Vagina (tissue), 2 donors: ENCODE measurements around the gene SIVA1. TPM values are rescaled to one million over a fixed set of nuclear protein-coding genes. Genes with fewer than 3 reads are reported as not detected.

Source experiments
- DNase-seq, 2 donors: peaks; one replicate each; pipeline ENCODE4 v3.0.0-alpha.2; 2017; ENCODE audit errors: extremely low spot score in 2 of 2
- H3K27ac ChIP-seq: fragments of 200-600 bp; sonication (generic); one replicate; pipeline ENCODE4 v1.5.1; 2019
- H3K27me3 ChIP-seq: fragments of 200-600 bp; sonication (generic); one replicate; pipeline ENCODE4 v1.5.1; 2019
- H3K36me3 ChIP-seq, 2 donors: fragments of 200-600 bp; sonication (generic); one replicate each; pipeline ENCODE4 v1.5.1; 2017 to 2019
- H3K4me1 ChIP-seq: fragments of 200-600 bp; sonication (generic); one replicate; pipeline ENCODE4 v1.5.1; 2019
- H3K4me3 ChIP-seq, 2 donors: fragments of 200-600 bp; sonication (generic); 1 replicate in 1 of 2; 2 replicates in 1 of 2; pipeline ENCODE4 v1.5.1; 2016 to 2019
- H3K9me3 ChIP-seq: fragments of 200-600 bp; sonication (generic); one replicate; pipeline ENCODE4 v1.5.1; 2019
- POLR2A ChIP-seq, 2 donors: fragments of 450-650 bp; IDR thresholded peaks; one replicate each; pipeline ENCODE4 v1.6.1; 2017; ENCODE audit warnings: antibody characterized with exemption in 2 of 2, mild to moderate bottlenecking in 2 of 2, moderate library complexity in 2 of 2
- POLR2AphosphoS5 ChIP-seq, 2 donors: sonication (generic); formaldehyde crosslinking; IDR thresholded peaks; one replicate each; pipeline ENCODE4 v1.9.0; 2017; ENCODE audit warnings: antibody characterized with exemption in 2 of 2, mild to moderate bottlenecking in 2 of 2, low read depth in 1 of 2; ENCODE audit not compliant: insufficient read depth in 1 of 2
- intact Hi-C: fragments of 100-400 bp; cut with DNase I; formaldehyde crosslinking; loops from one replicate; pipeline ENCODE4 v1.15.1; 2023
- total RNA-seq: library from RNA; depleted of rRNA; stranded (reverse); fragments of >200 nt; gene quantifications from one replicate; pipeline ENCODE4 v1.2.3, GENCODE V29; 2016
- TF ChIP-seq, protein P1 (sequence below), 3 experiments: fragments of 450-650 bp in 2 of 3; fragments of 200-600 bp in 1 of 3; sonication (generic) in 1 of 3; IDR thresholded peaks; one replicate each; pipeline ENCODE4 v1.5.1; 2017 to 2019; ENCODE audit warnings: antibody characterized with exemption in 3 of 3, mild to moderate bottlenecking in 2 of 3, moderate library complexity in 2 of 3

SIVA1 gene
- total RNA-seq, 1 donor from 2014 or later: 284 TPM

DNA sequence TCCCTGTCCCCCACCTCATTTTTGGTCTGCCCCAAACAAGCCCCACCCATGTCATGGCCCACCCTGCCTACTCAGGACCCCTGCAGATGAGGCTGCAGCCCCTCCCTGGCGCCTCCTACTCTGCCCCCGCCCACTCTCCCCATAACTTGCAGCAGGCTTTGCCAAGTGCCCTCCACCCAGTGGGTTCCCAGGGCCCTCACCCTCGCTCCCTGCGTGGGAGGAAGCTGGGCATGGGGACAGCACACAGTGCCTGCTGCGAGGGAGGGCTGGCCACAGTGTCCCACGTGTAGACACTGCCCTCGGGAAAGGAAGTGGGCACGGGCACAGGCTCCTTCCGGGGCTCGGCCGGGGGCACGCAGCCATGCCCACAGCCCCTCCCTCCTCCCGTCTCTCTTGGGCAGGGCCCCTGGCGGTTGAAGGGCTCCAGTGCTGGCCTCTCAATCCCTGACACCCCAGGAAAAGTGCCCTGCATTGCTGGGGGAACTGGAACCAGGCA is 33.2 kb downstream of the SIVA1 start:
- no peaks in the 10 kb centered on the region for H3K27me3 ChIP-seq
- intact Hi-C loops: no loop called here
- H3K4me3 ChIP-seq: no peak overlapping the region
- peaks cover 0 to 9% of the 10 kb centered on the region in 2 donors for H3K36me3 ChIP-seq
- H3K27ac ChIP-seq: no peak overlapping the region
- H3K9me3 ChIP-seq: no peaks in the 10 kb centered on the region
- peaks cover 50% of the 10 kb centered on the region for H3K4me1 ChIP-seq
- no peak for DNase-seq
- no peak for TF ChIP-seq POLR2A (IDR thresholded peaks at IDR 0.05)
- no peak for TF ChIP-seq POLR2AphosphoS5 (IDR thresholded peaks at IDR 0.05; ENCODE audit: insufficient read depth in 1 of 2, low read depth in 1 of 2)
- TF ChIP-seq, protein P1, sequence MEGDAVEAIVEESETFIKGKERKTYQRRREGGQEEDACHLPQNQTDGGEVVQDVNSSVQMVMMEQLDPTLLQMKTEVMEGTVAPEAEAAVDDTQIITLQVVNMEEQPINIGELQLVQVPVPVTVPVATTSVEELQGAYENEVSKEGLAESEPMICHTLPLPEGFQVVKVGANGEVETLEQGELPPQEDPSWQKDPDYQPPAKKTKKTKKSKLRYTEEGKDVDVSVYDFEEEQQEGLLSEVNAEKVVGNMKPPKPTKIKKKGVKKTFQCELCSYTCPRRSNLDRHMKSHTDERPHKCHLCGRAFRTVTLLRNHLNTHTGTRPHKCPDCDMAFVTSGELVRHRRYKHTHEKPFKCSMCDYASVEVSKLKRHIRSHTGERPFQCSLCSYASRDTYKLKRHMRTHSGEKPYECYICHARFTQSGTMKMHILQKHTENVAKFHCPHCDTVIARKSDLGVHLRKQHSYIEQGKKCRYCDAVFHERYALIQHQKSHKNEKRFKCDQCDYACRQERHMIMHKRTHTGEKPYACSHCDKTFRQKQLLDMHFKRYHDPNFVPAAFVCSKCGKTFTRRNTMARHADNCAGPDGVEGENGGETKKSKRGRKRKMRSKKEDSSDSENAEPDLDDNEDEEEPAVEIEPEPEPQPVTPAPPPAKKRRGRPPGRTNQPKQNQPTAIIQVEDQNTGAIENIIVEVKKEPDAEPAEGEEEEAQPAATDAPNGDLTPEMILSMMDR (IDR thresholded peaks at IDR 0.05): no peak

DNA sequence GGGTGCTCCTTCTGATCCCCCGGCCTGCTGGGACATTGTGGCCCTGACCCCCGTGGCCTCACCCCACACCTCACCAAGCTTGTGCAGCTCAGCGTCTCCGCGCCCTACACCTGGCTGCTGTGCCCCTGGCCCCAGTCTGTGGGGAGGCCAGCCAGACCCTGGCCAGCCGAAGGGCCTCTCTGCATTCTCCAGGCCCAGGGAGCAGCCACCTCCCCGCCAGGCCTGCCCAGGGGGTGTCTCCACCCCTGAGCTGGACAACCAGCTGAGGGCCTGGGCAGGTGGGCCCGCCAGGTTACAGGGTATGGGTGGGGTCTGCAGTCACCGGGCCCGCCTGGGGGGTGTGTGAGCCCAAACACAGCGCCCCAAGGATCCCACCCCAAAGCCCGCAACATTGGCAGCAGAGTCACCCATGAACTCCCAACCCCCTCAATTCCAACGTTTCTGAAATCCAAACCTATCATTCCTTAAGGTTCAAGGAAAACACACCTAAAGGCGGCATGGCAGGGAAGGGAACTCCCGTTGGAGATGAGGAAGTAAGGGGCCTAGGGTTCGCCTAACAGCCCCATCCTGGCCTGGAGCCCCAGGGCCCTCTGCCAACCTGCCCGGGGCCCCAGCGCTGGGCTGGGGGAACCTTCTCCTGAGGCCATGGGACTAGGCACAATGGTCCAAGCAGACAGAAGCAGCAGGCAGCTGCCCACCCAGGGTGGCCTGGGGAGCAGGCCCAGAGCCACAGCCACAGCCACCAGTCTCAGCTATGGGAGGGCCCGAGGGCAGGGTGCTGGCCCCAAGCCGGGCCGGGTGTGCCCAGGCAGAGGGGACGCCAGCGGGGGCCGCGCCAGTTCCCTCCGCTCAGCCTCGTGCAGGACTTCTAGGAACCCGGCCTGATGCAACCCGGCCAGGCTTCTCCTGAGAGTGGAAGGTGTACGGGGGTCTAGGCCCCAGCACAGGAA is 34.1 kb downstream of the SIVA1 start:
- H3K27me3 ChIP-seq: no peaks in the 10 kb centered on the region
- no peak overlapping the region for H3K4me3 ChIP-seq
- TF ChIP-seq POLR2A (IDR thresholded peaks at IDR 0.05) (no peak), POLR2AphosphoS5 (IDR thresholded peaks at IDR 0.05; ENCODE audit: insufficient read depth in 1 of 2, low read depth in 1 of 2) (no peak)
- TF ChIP-seq, protein P1 (IDR thresholded peaks at IDR 0.05): no peak
- H3K36me3 ChIP-seq: peaks cover 0 to 13% of the 10 kb centered on the region in 2 donors
- no peak for DNase-seq
- intact Hi-C loops: no loop called here
- no peaks in the 10 kb centered on the region for H3K9me3 ChIP-seq
- H3K27ac ChIP-seq: no peak overlapping the region
- H3K4me1 ChIP-seq: peaks cover 53% of the 10 kb centered on the region

DNA sequence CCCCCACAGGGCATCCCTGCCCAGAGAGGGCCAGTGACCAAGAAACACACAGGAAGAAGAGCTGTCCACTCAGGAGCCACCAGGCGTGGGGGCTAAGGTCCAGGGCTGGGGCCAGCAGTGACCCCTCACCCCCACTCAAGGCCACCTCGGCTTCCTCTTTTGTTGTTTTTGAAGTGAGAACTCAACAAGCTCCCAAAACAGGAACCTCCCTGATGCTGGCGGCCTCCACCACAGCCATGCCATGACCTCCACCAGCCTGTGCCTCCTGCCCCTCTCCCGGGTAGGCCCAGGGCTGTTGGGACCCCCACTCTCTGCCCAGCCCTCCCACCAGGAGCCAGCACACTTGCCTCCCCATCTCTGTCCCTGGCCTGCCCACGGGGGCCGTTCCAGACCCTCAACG is 34.8 kb downstream of the SIVA1 start:
- H3K4me3 ChIP-seq: no peak overlapping the region
- no peak for TF ChIP-seq POLR2A (IDR thresholded peaks at IDR 0.05)
- no peaks in the 10 kb centered on the region for H3K9me3 ChIP-seq
- H3K27me3 ChIP-seq: no peaks in the 10 kb centered on the region
- no peak for DNase-seq
- H3K27ac ChIP-seq: no peak overlapping the region
- H3K36me3 ChIP-seq: peaks cover 0 to 17% of the 10 kb centered on the region in 2 donors
- intact Hi-C loops: no loop called here
- H3K4me1 ChIP-seq: peaks cover 61% of the 10 kb centered on the region

DNA sequence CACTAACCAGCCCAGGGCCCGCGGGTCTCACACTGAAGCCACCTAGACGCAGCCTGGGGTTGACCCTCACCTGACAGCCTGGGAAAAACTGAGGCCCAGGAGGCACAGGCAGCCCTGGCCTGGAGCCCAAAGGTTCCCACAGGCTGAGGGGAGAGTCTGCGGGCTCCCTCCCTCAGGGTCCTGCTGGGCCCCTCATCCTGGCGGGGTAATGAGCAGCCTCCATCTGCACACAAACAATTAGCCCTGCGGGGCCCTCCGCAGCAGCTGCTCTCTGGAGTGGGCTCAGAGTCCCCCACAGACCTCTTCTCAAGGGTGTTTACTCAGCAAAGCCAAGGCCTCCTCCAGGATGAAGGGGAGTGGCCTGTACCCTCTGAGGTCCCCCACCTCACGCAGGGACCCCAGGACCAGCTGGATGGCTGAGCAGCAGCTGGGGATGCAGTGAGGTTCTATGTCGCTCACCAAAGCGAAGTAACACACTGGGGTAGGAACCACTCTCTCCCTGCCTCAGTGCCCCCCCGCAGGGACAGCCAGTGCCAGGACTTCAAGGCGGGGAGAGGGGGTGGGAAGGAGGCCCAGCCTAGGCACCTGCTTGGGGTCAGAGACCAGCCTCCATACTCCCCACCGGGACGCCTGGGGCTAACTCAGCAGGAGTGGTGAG is 35.3 kb downstream of the SIVA1 start:
- H3K4me3 ChIP-seq: no peak overlapping the region
- TF ChIP-seq, protein P1 (IDR thresholded peaks at IDR 0.05): no peak
- H3K4me1 ChIP-seq: peaks cover 66% of the 10 kb centered on the region
- H3K27ac ChIP-seq: no peak overlapping the region
- no peaks in the 10 kb centered on the region for H3K27me3 ChIP-seq
- DNase-seq: no peak
- peaks cover 0 to 17% of the 10 kb centered on the region in 2 donors for H3K36me3 ChIP-seq
- no peaks in the 10 kb centered on the region for H3K9me3 ChIP-seq
- intact Hi-C loops: no loop called here

DNA sequence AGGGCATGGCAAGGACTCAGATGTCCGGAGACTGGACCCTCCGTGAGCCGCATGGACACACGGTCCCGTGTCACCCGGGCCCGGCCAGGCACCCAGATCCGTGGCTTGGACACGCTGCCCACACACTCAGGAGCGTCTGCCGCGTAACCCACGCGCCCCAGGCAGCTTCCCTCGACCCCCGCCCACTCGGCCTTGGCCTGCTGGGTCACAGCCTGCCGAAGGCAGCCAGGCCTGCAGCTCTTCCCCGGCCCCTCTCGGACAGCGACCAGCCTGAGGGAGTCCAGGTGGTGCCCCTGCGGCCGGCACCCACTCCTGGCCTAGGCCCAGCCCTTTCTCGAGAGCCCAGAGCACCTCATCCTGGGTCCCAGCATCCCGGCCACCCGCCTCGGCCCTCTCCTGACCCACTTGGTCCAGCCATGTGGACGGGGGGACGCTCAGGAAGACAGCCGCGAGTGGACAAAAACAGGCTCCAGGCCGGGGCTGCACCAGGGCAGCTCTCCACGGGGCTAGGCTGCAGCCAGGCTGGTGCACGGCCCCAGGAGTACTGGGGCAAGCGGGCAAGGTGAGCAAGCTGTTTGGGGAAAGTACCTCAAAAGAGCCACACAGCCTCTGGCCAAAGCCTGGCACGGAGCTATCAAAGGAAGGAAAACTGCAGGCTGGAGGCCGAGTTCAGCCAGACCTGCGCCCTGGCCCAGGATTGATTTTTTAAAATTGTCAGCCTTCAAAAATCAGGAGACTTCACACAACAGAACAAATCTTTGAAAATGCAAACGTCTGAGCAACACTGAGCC is 36.1 kb downstream of the SIVA1 start:
- Histone ChIP-seq H3K27ac (no peak overlapping the region), H3K27me3 (no peaks in the 10 kb centered on the region), H3K36me3 (peaks cover 0 to 17% of the 10 kb centered on the region in 2 donors), H3K9me3 (no peaks in the 10 kb centered on the region), H3K4me3 (no peak overlapping the region), H3K4me1 (peaks cover 66% of the 10 kb centered on the region)
- DNase-seq: no peak
- TF ChIP-seq, protein P1 (IDR thresholded peaks at IDR 0.05): no peak
- TF ChIP-seq POLR2A (IDR thresholded peaks at IDR 0.05) (no peak), POLR2AphosphoS5 (IDR thresholded peaks at IDR 0.05; ENCODE audit: insufficient read depth in 1 of 2, low read depth in 1 of 2) (no peak)
- intact Hi-C loops: no loop called here
